HG03108 (cell line): ENCODE measurements around the gene SCN4A.
"Not testable (repeated sequence)": the region's sequence is repeated elsewhere in the genome, so short reads cannot be mapped to it uniquely, and the experiment has no call there.

Source experiments
- ATAC-seq: cut with Tn5 transposase; IDR thresholded peaks from one replicate; pipeline ENCODE4 v1.9.1; 2021; ENCODE audit warnings: moderate library complexity; ENCODE audit not compliant: unreplicated experiment

SCN4A gene

GRCh38 chr17:63986821-63987220 lies 14.1 kb upstream of the SCN4A start:
- no peak for ATAC-seq

GRCh38 chr17:63985387-63986140 lies 12.8 kb upstream of the SCN4A start:
- ATAC-seq, result no peak

- no peak for ATAC-seq
Observed at GRCh38 chr17:63984651-63985386, 12.1 kb upstream of the SCN4A start.

GRCh38 chr17:63984236-63984635 lies 11.5 kb upstream of the SCN4A start:
- ATAC-seq, result no peak

- ATAC-seq, result no peak
Observed at GRCh38 chr17:63983320-63983719, 10.6 kb upstream of the SCN4A start.

GRCh38 chr17:63982641-63983040 lies 9.9 kb upstream of the SCN4A start:
- ATAC-seq, result not testable (repeated sequence)

GRCh38 chr17:63978272-63979200 lies 5.8 kb upstream of the SCN4A start:
- no peak for ATAC-seq

- no peak for ATAC-seq
Observed at GRCh38 chr17:63976702-63977101, 4.0 kb upstream of the SCN4A start.

- no peak for ATAC-seq
Observed at GRCh38 chr17:63975541-63976092, 2.9 kb upstream of the SCN4A start.

GRCh38 chr17:63974594-63975192 lies 2.0 kb upstream of the SCN4A start:
- ATAC-seq, result no peak

- no peak for ATAC-seq
Observed at GRCh38 chr17:63973930-63974593, 1.3 kb upstream of the SCN4A start.

- no peak for ATAC-seq
Observed at GRCh38 chr17:63973247-63973646, 529 bp upstream of the SCN4A start.

- ATAC-seq, result no peak
Observed at GRCh38 chr17:63969278-63969677, 3.4 kb downstream of the SCN4A start.

- ATAC-seq, result no peak
Observed at GRCh38 chr17:63967953-63968352, 4.8 kb downstream of the SCN4A start.

- no peak for ATAC-seq
Observed at GRCh38 chr17:63966646-63967264, 6.0 kb downstream of the SCN4A start.

- ATAC-seq, result no peak
Observed at GRCh38 chr17:63963123-63963522, 9.6 kb downstream of the SCN4A start.

GRCh38 chr17:63962298-63962744 lies 10.4 kb downstream of the SCN4A start:
- no peak for ATAC-seq

GRCh38 chr17:63961355-63962212 lies 11.1 kb downstream of the SCN4A start:
- no peak for ATAC-seq

GRCh38 chr17:63960430-63960829 lies 12.3 kb downstream of the SCN4A start:
- no peak for ATAC-seq
